B cell (primary cell): Measurements from ENCODE around the gene NKD2.

Source experiments
- CTCF ChIP-seq: fragments of 200-600 bp; IDR thresholded peaks from one replicate; pipeline ENCODE4 v1.8.0; 2022; ENCODE audit warnings: antibody characterized with exemption, mild to moderate bottlenecking
- EZH2 ChIP-seq: IDR thresholded peaks from 2 replicates; pipeline ENCODE4 v1.6.1; 2012; ENCODE audit warnings: borderline replicate concordance, low read depth, mild to moderate bottlenecking, moderate library complexity, low read length; ENCODE audit not compliant: insufficient read depth, poor library complexity, severe bottlenecking

GRCh38 chr5:1010641-1011046 is 2.0 kb downstream of the NKD2 start:
- TF ChIP-seq CTCF (no peak), EZH2 (no peak)
